GM10266 (cell line): ENCODE results near the gene AFG1L.
"Not testable (repeated sequence)": the region's sequence is repeated elsewhere in the genome, so short reads cannot be mapped to it uniquely, and the experiment has no call there.

Experiments used
- DNase-seq: peaks from one replicate; pipeline ENCODE4 v3.0.0; 2012; ENCODE audit errors: extremely low spot score
- TF ChIP-seq, protein P1 (sequence below): IDR thresholded peaks from 2 replicates; pipeline ENCODE4 v1.5.1; 2012; ENCODE audit warnings: mild to moderate bottlenecking, low read depth; ENCODE audit not compliant: control insufficient read depth, insufficient read depth; ENCODE audit errors: missing control alignments

AFG1L gene

DNA sequence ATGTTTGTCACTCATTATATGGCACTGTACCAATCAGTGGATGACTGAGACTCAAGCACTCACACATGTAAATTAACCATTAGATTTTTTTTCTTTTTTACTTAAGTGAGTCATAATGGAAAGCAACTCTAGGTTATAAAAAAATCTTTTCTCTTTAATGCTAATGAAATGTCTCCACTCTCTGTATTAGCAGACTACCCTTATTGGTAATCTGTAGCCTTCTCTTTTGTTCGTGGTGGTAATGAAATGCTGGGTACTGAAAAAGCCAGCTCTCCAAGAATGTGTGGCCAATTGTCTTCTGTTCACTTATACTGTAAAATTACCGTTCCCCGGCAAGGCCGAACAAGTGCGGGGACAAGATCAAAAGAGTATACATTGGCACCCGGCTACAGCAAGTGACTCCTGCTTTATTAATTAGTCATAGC lies 69.0 kb downstream of the AFG1L start:
- TF ChIP-seq, protein P1, sequence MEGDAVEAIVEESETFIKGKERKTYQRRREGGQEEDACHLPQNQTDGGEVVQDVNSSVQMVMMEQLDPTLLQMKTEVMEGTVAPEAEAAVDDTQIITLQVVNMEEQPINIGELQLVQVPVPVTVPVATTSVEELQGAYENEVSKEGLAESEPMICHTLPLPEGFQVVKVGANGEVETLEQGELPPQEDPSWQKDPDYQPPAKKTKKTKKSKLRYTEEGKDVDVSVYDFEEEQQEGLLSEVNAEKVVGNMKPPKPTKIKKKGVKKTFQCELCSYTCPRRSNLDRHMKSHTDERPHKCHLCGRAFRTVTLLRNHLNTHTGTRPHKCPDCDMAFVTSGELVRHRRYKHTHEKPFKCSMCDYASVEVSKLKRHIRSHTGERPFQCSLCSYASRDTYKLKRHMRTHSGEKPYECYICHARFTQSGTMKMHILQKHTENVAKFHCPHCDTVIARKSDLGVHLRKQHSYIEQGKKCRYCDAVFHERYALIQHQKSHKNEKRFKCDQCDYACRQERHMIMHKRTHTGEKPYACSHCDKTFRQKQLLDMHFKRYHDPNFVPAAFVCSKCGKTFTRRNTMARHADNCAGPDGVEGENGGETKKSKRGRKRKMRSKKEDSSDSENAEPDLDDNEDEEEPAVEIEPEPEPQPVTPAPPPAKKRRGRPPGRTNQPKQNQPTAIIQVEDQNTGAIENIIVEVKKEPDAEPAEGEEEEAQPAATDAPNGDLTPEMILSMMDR: no peak
- DNase-seq: no peak

DNA sequence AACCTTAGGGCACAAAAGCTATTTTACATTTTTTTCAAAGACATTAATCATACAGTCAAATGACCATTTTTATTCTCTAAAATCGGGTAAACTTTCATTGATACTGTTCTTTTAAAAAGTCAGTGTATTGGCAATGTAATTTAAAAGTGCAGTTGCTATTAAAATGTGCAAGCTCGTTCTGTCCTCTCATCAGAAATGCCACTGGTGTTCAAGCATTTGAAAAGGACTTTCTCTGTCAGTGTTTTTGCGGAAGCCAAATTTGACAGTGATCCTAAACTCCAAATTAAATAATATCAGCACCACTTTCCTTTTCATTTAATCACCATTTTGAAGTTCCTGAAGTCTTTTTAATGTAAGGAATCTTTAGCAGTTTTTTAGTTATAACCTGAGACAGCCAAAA lies 69.6 kb downstream of the AFG1L start:
- no peak for DNase-seq
- TF ChIP-seq, protein P1: no peak

DNA sequence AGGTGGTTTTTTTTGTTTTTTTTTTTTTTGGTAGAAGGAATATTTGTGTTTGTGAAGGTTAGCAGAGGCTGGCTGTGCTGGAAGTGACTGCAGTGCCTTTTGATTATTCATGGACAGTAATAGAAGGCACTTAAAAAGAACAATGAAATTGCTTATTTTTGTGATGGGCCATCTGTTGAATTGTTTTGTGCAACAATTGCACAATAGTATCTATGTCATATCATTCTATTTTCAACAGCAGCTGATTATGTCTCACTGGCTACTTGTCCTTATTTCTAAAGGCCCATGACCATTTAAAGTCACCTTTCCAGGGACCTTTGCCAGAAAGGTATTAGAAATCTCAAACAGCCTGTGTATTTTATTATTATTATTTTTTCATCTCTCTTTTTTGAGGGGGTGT lies 70.6 kb downstream of the AFG1L start:
- TF ChIP-seq, protein P1: no peak
- no peak for DNase-seq

DNA sequence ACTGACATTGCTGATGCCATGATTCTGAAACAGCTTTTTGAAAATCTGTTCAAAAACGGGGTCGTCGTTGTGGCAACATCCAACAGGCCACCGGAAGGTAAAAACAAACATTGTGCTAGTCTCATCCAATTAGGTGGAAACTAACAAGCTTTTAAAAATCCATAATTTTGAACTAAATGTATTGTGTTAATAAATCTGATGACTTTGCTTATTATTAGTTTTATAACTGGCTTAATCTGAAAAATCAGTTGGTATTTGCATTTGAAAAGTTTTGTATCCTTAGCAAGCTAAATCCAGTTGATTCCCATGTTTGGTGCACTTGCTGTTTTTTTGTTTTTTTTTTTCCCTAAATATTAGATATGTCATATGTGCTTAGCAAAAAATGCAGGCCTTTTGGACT lies 71.4 kb downstream of the AFG1L start:
- DNase-seq: no peak
- TF ChIP-seq, protein P1: no peak

DNA sequence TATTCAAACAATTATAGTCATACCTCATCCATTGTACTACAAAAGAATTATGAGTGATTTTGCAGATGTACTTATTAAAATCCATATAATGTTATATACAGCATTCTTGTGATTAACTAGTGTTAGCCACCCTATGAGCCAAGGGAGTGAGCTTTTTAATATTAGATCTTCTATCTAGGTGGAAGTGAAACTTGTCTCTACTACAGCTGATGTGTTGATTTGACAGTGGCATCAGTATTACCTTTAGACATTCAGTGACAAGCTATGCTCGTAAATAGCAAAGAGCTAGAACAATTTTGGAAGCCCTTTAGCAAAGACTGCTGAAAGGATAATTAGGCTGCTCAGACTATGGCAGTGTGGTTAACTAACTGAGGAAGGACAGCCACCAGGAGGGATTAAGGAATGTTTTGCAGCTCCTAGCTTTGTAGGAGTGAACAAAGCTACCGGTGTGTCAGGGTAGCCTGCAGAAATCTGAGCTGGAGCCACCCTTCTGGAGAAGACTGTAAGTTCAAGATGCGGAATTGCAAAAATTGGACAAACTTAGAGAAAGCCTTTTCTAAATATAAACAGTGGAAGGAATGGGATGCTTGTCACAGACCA lies 73.7 kb downstream of the AFG1L start:
- TF ChIP-seq, protein P1: no peak

DNA sequence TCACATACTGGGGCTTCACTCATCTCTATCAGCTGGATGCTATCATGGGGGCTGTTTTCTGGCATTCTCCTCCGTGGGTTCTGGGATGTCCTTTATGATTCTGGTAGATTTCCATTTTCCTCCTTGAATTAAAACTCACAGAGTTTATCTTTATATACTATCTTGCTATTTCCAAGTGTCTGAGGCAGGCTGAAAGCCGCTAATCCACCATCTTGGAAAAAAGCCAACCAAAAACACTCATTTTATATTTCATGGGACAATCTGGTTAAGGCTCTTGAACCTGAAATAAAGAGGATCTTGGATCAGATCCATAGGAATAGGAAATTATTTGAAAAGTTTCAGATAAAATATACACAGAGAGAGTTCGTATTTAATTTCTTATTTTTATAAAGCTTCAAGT lies 86.0 kb downstream of the AFG1L start:
- TF ChIP-seq, protein P1: no peak
- no peak for DNase-seq

More for the DNA sequence above, 73.7 kb downstream of the AFG1L start:
- no peak for DNase-seq

DNA sequence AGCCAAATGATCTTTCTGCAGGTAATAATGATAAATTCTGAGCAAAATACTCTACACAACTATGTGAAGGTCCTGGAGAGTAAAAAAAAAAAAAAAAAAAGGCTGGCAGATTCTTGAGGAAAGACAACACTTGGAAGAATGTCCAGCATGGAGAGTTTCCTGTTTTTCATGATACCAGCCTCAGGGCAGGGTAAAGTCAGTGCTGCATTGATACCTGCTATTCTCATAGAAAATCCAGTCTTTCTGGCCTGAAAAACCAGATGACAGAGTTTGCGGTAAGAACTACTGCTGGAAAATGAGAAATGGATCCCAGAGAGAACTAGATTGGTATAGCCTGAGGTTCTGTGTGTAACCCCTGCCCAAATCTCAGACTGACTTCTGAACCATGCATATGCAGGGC lies 89.1 kb downstream of the AFG1L start:
- TF ChIP-seq, protein P1: no peak
- no peak for DNase-seq

DNA sequence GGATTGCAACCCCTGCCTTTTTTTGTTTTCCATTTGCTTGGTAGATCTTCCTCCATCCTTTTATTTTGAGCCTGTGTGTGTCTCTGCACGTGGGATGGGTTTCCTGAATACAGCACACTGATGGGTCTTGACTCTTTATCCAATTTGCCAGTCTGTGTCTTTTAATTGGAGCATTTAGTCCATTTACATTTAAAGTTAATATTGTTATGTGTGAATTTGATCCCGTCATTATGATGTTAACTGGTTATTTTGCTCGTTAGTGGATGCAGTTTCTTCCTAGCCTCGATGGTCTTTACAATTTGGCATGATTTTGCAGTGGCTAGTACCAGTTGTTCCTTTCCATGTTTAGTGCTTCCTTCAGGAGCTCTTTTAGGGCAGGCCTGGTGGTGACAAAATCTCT lies 94.3 kb downstream of the AFG1L start:
- not testable (repeated sequence) for DNase-seq
